Right lobe of liver (tissue), 6 donors: Measurements from ENCODE around the gene NAV2. TPM values are rescaled to one million over a fixed set of nuclear protein-coding genes. Genes with fewer than 3 reads are reported as not detected.

Experiments used
- ATAC-seq, 4 donors: fragments of 200-7000 bp; cut with Tn5 transposase; one replicate each; pipeline ENCODE4 v1.9.1; 2020; ENCODE audit warnings: mild to moderate bottlenecking in 4 of 4, moderate library complexity in 4 of 4
- DNase-seq, 3 donors: peaks; one replicate each; pipeline ENCODE4 v3.0.0-alpha.2; 2020
- H3K27ac ChIP-seq, 3 donors: fragments of 200-600 bp; one replicate each; pipeline ENCODE4 v1.8.0; 2022
- H3K27me3 ChIP-seq, 2 donors: fragments of 200-600 bp; one replicate each; pipeline ENCODE4 v1.8.0; 2022
- H3K36me3 ChIP-seq, 4 donors: fragments of 200-600 bp; sonication (generic) in 1 of 4; one replicate each; pipeline versions ENCODE4 v1.5.1 to v1.8.0; 2017 to 2022; ENCODE audit warnings: control low read depth in 1 of 4
- H3K4me1 ChIP-seq, 4 donors: fragments of 200-600 bp; sonication (generic) in 1 of 4; one replicate each; pipeline versions ENCODE4 v1.5.1 to v1.8.0; 2017 to 2022; ENCODE audit warnings: control low read depth in 1 of 4
- H3K4me3 ChIP-seq, 3 donors: fragments of 200-600 bp; one replicate each; pipeline ENCODE4 v1.8.0; 2022
- H3K9me3 ChIP-seq, 4 donors: fragments of 200-600 bp; sonication (generic) in 1 of 4; one replicate each; pipeline versions ENCODE4 v1.5.1 to v1.8.0; 2017 to 2022; ENCODE audit warnings: control low read depth in 1 of 4
- POLR2A ChIP-seq: fragments of 450-650 bp; IDR thresholded peaks from one replicate; pipeline ENCODE4 v1.6.1; 2017; ENCODE audit warnings: antibody characterized with exemption, mild to moderate bottlenecking
- WGBS: methylation state at CpG from one replicate; pipeline ENCODE4 v1.1.6; 2018; ENCODE audit warnings: low coverage, low lambda C conversion rate; ENCODE audit not compliant: insufficient coverage; ENCODE audit errors: missing lambda C conversion rate; 5-methylcytosine and 5-hydroxymethylcytosine counted together
- intact Hi-C, 2 donors: fragments of 100-400 bp; cut with DNase I; formaldehyde crosslinking; loops; one replicate each; pipeline versions ENCODE4 v1.11.2 to v1.14.1; 2022
- total RNA-seq, 6 experiments: library from RNA; depleted of rRNA in 2 of 6; stranded (reverse); fragments of >200 nt in 2 of 6; fragmentation: NEBNext Ultra II Directional in 3 of 6; extraction: Animal tissue kit (Norgen Biotek cat#: 25700) in 3 of 6; gene quantifications; one replicate each; pipeline versions ENCODE4 v1.1.0 to v1.2.4, GENCODE V29; 2016 to 2023
- TF ChIP-seq, protein P1 (sequence below), 4 donors: fragments of 200-600 bp in 3 of 4; fragments of 450-650 bp in 1 of 4; IDR thresholded peaks; one replicate each; pipeline versions ENCODE4 v1.5.1 to v1.8.0; 2016 to 2022; ENCODE audit warnings: antibody characterized with exemption in 4 of 4, mild to moderate bottlenecking in 2 of 4
- donor health status: DM: no; HTN: yes; CAD: no.
- donor health status: DM: no; HTN: no; CAD: no.
- donor health status: DM: no; HTN: no; CAD: no.
- donor health status: DM: no; HTN: yes; CAD: no.
- donor health status: DM: no; HTN: yes; CAD: no.

The NAV2 gene
- total RNA-seq, 6 experiments from 2014 or later: 15.5 to 69.2 (median 37.1) TPM

DNA sequence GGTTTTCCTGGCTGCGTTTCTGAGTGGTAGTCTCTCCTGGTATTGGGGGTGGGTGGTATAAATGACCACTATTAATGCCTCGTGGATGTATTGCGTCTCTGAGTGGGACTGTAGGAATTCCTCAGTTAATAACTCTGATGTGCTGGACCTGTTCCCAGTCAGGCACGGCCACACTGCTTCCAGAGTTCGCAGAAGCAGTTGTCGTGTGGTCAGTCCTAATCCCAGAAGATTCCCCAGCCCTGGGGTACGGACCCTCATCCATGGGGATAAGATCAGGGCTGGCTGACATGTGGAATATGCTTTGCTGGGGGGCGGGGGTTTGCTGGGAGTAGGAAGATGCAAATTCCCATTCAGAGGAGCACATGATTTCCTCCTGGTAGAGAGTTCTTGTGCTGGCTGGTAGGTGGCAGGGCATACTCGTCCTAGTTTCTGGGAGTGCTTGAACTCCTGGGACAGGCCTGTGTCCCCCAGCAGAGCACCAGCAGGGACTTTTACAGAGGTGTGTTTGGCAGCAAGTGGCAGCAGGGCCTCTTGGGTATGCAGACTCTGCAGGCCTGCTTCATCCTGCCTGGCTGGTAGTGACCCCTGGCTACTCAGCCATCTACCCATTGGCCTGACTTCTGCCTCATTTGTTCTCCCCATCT is 157.4 kb downstream of the NAV2 start:
- 83% methylated on average over 1 of the region's 9 CpGs for WGBS

DNA sequence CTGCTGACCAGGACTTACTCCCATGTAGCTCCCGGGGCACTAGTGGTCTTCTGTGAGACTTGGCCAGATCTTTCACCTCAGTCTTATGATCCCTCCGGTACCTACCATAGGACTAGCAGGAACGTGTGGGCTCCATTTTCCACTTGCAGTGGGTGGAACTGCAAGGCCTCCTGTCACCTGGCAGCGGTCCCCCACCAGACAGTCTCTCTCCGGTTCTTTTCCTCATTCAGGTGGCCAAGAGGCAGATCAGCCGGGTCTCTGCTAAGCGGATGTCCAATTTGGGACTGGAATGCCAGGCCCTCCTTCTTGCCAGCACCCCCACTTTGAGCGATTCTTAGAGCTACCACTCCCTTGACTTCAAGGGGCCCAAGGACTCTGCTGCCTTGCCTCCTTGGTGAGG is 158.9 kb downstream of the NAV2 start:
- ATAC-seq (no peak), DNase-seq (no peak)
- intact Hi-C loops: no loop called here
- Histone ChIP-seq H3K9me3 (no peaks in the 10 kb centered on the region), H3K4me1 (peaks cover 0 to 3% (median 0%) of the 10 kb centered on the region in 4 donors), H3K27ac (no peak overlapping the region), H3K27me3 (no peaks in the 10 kb centered on the region), H3K36me3 (no peaks in the 10 kb centered on the region), H3K4me3 (no peak overlapping the region)
- TF ChIP-seq POLR2A: no peak
- TF ChIP-seq, protein P1, sequence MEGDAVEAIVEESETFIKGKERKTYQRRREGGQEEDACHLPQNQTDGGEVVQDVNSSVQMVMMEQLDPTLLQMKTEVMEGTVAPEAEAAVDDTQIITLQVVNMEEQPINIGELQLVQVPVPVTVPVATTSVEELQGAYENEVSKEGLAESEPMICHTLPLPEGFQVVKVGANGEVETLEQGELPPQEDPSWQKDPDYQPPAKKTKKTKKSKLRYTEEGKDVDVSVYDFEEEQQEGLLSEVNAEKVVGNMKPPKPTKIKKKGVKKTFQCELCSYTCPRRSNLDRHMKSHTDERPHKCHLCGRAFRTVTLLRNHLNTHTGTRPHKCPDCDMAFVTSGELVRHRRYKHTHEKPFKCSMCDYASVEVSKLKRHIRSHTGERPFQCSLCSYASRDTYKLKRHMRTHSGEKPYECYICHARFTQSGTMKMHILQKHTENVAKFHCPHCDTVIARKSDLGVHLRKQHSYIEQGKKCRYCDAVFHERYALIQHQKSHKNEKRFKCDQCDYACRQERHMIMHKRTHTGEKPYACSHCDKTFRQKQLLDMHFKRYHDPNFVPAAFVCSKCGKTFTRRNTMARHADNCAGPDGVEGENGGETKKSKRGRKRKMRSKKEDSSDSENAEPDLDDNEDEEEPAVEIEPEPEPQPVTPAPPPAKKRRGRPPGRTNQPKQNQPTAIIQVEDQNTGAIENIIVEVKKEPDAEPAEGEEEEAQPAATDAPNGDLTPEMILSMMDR (IDR thresholded peaks at IDR 0.05): no peak
- 75% methylated on average over 4 of the region's 8 CpGs for WGBS

More for the DNA sequence above, 157.4 kb downstream of the NAV2 start:
- Histone ChIP-seq H3K27ac (no peak overlapping the region), H3K4me1 (peaks cover 0 to 5% (median 0%) of the 10 kb centered on the region in 4 donors), H3K4me3 (no peak overlapping the region), H3K9me3 (no peaks in the 10 kb centered on the region), H3K27me3 (no peaks in the 10 kb centered on the region), H3K36me3 (no peaks in the 10 kb centered on the region)
- ATAC-seq: no peak
- TF ChIP-seq, protein P1 (IDR thresholded peaks at IDR 0.05): no peak
- TF ChIP-seq POLR2A: no peak
- intact Hi-C loops: no loop called here
- DNase-seq: no peak

GRCh38 chr11:19872512-19873145 is 160.0 kb downstream of the NAV2 start:
- no peak overlapping the region for H3K27ac ChIP-seq
- no peaks in the 10 kb centered on the region for H3K27me3 ChIP-seq
- DNase-seq: no peak
- intact Hi-C loops: no loop called here
- no peaks in the 10 kb centered on the region for H3K9me3 ChIP-seq
- WGBS: no CpG with 5 or more reads among the region's 4 CpGs
- H3K36me3 ChIP-seq: no peaks in the 10 kb centered on the region
- H3K4me3 ChIP-seq: no peak overlapping the region
- TF ChIP-seq, protein P1 (IDR thresholded peaks at IDR 0.05): no peak
- no peak for TF ChIP-seq POLR2A
- H3K4me1 ChIP-seq: no peaks in the 10 kb centered on the region
- ATAC-seq: no peak

DNA sequence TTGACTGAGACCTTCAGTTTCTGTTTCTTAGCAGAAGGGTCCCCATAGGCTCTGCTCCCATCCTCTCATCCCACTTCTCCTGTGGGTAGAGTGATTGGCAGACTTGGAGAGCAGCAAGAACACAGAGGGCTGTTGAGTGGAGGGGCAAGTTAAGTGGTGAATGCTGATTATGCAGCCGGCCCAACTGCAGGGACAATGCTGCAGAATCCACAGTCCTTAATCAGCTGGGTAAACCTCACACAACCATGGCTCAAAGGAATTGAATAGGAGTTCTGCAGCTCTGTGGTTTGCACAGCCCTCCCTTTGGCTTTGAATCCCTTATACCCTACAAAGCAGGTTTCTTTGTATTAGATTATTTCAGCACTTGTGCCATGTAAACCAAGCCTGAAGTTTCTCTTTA is 161.1 kb downstream of the NAV2 start:
- DNase-seq (no peak), ATAC-seq (no peak)
- no peak for TF ChIP-seq POLR2A
- TF ChIP-seq, protein P1 (IDR thresholded peaks at IDR 0.05): no peak
- Histone ChIP-seq H3K36me3 (no peaks in the 10 kb centered on the region), H3K9me3 (no peaks in the 10 kb centered on the region), H3K27me3 (no peaks in the 10 kb centered on the region), H3K4me1 (no peaks in the 10 kb centered on the region), H3K4me3 (no peak overlapping the region), H3K27ac (no peak overlapping the region)
- 100% methylated on average over 1 of the region's 1 CpG for WGBS
- intact Hi-C loops: no loop called here
